ENCODE data around the gene RPAP3.

The RPAP3 gene

GRCh38 chr12:47721431-47721973 is 15.7 kb upstream of the RPAP3 start:
- DNase-seq (ENCODE audit: low read depth) = no peak

- no peak for DNase-seq (ENCODE audit: low read depth)
Measured at GRCh38 chr12:47718531-47718930, 12.7 kb upstream of the RPAP3 start.

- DNase-seq (ENCODE audit: low read depth) = no peak
Measured at GRCh38 chr12:47717443-47718193, 11.8 kb upstream of the RPAP3 start.

- DNase-seq (ENCODE audit: low read depth) = no peak
Measured at GRCh38 chr12:47717046-47717442, 11.2 kb upstream of the RPAP3 start.

- DNase-seq (ENCODE audit: low read depth) = no peak
Measured at GRCh38 chr12:47715877-47716548, 10.2 kb upstream of the RPAP3 start.

- peak; percentile 58 for DNase-seq (ENCODE audit: low read depth)
Measured at GRCh38 chr12:47715393-47715876, 9.6 kb upstream of the RPAP3 start.

GRCh38 chr12:47714826-47715386 is 9.1 kb upstream of the RPAP3 start:
- DNase-seq (ENCODE audit: low read depth) = no peak

GRCh38 chr12:47712171-47712570 is 6.3 kb upstream of the RPAP3 start:
- no peak for DNase-seq (ENCODE audit: low read depth)

GRCh38 chr12:47711448-47711847 is 5.6 kb upstream of the RPAP3 start:
- no peak for DNase-seq (ENCODE audit: low read depth)

- no peak for DNase-seq (ENCODE audit: low read depth)
Measured at GRCh38 chr12:47710278-47710677, 4.4 kb upstream of the RPAP3 start.

GRCh38 chr12:47709671-47710070 is 3.8 kb upstream of the RPAP3 start:
- no peak for DNase-seq (ENCODE audit: low read depth)

GRCh38 chr12:47709237-47709636 is 3.4 kb upstream of the RPAP3 start:
- no peak for DNase-seq (ENCODE audit: low read depth)

- no peak for DNase-seq (ENCODE audit: low read depth)
Measured at GRCh38 chr12:47707905-47708543, 2.2 kb upstream of the RPAP3 start.

GRCh38 chr12:47707355-47707754 is 1.5 kb upstream of the RPAP3 start:
- DNase-seq (ENCODE audit: low read depth) = no peak

- no peak for DNase-seq (ENCODE audit: low read depth)
Measured at GRCh38 chr12:47705229-47705565, 633 bp downstream of the RPAP3 start.

GRCh38 chr12:47704719-47705118 is 1.1 kb downstream of the RPAP3 start:
- no peak for DNase-seq (ENCODE audit: low read depth)

- DNase-seq (ENCODE audit: low read depth) = no peak
Measured at GRCh38 chr12:47700263-47700662, 5.6 kb downstream of the RPAP3 start.

- DNase-seq (ENCODE audit: low read depth) = no peak
Measured at GRCh38 chr12:47698631-47699030, 7.2 kb downstream of the RPAP3 start.

- DNase-seq (ENCODE audit: low read depth) = no peak
Measured at GRCh38 chr12:47698055-47698454, 7.8 kb downstream of the RPAP3 start.

- no peak for DNase-seq (ENCODE audit: low read depth)
Measured at GRCh38 chr12:47689215-47689614, 16.6 kb downstream of the RPAP3 start.

- DNase-seq (ENCODE audit: low read depth) = no peak
Measured at GRCh38 chr12:47687636-47688035, 18.2 kb downstream of the RPAP3 start.

GRCh38 chr12:47686645-47687240 is 19.1 kb downstream of the RPAP3 start:
- no peak for DNase-seq (ENCODE audit: low read depth)

Data from stimulated activated CD8-positive, alpha-beta memory T cell treated with anti-CD3 and anti-CD28 coated beads, Interleukin-4, amount 100 ng/mL, for 24 hours (primary cell).